H9 (cell line): Measurements from ENCODE around the gene SCTR. TPM values are rescaled to one million over a fixed set of nuclear protein-coding genes. Genes with fewer than 3 reads are reported as not detected.

Experiments used
- DNase-seq: peaks from one replicate; pipeline ENCODE4 v3.0.0-alpha.2; 2017
- H2AFZ ChIP-seq: one replicate; pipeline ENCODE4 v1.6.1; 2013; ENCODE audit warnings: mild to moderate bottlenecking, low read length, control low read depth, moderate library complexity
- H2AK5ac ChIP-seq: 2 replicates; pipeline ENCODE4 v1.6.1; 2013; ENCODE audit warnings: low read length, control low read depth, mixed read lengths; ENCODE audit not compliant: insufficient read length
- H2BK120ac ChIP-seq: one replicate; pipeline ENCODE4 v1.6.1; 2013; ENCODE audit warnings: low read depth, mild to moderate bottlenecking, low read length, control low read depth, inconsistent platforms; ENCODE audit not compliant: poor library complexity, severe bottlenecking
- H2BK12ac ChIP-seq: 2 replicates; pipeline ENCODE4 v1.6.1; 2013; ENCODE audit warnings: low read length, control low read depth, mixed read lengths, low read depth; ENCODE audit not compliant: insufficient read length
- H2BK15ac ChIP-seq: 2 replicates; pipeline ENCODE4 v1.6.1; 2013; ENCODE audit warnings: low read depth, low read length, control low read depth
- H2BK20ac ChIP-seq: one replicate; pipeline ENCODE4 v1.6.1; 2013; ENCODE audit warnings: low read depth, mild to moderate bottlenecking, low read length, control low read depth, inconsistent platforms; ENCODE audit not compliant: poor library complexity, severe bottlenecking
- H2BK5ac ChIP-seq: 2 replicates; pipeline ENCODE4 v1.6.1; 2013; ENCODE audit warnings: low read length, control low read depth, mixed read lengths; ENCODE audit not compliant: insufficient read length
- H3K14ac ChIP-seq: 2 replicates; pipeline ENCODE4 v1.6.1; 2013; ENCODE audit warnings: low read length, control low read depth; ENCODE audit not compliant: insufficient read depth
- H3K18ac ChIP-seq: 2 replicates; pipeline ENCODE4 v1.6.1; 2013; ENCODE audit warnings: low read depth, mild to moderate bottlenecking, mixed read lengths, low read length, control low read depth; ENCODE audit not compliant: insufficient read length
- H3K23ac ChIP-seq: 2 replicates; pipeline ENCODE4 v1.6.1; 2013; ENCODE audit warnings: low read length, control low read depth, mixed read lengths, low read depth; ENCODE audit not compliant: insufficient read length
- H3K23me2 ChIP-seq: 2 replicates; pipeline ENCODE4 v1.6.1; 2013; ENCODE audit warnings: low read depth, mild to moderate bottlenecking, mixed read lengths, low read length, control low read depth; ENCODE audit not compliant: insufficient read length, poor library complexity, severe bottlenecking
- H3K27ac ChIP-seq: 2 replicates; pipeline ENCODE4 v1.5.1; 2013; ENCODE audit warnings: low read length, control low read depth, mixed read lengths, low read depth; ENCODE audit not compliant: insufficient read length
- H3K27me3 ChIP-seq: 2 replicates; pipeline ENCODE4 v1.6.1; 2013; ENCODE audit warnings: low read length, control low read depth, inconsistent platforms; ENCODE audit not compliant: insufficient read depth
- H3K4ac ChIP-seq: 2 replicates; pipeline ENCODE4 v1.6.1; 2013; ENCODE audit warnings: low read depth, mild to moderate bottlenecking, control low read depth, inconsistent platforms, low read length, moderate library complexity
- H3K4me1 ChIP-seq: 2 replicates; pipeline ENCODE4 v1.6.1; 2013; ENCODE audit warnings: low read length, control low read depth, inconsistent platforms; ENCODE audit not compliant: insufficient read depth
- H3K4me2 ChIP-seq: 2 replicates; pipeline ENCODE4 v1.6.1; 2013; ENCODE audit warnings: low read length, control low read depth, mixed read lengths; ENCODE audit not compliant: insufficient read length, insufficient read depth
- H3K56ac ChIP-seq: 2 replicates; pipeline ENCODE4 v1.6.1; 2013; ENCODE audit warnings: low read depth, mild to moderate bottlenecking, mixed read lengths, low read length, control low read depth; ENCODE audit not compliant: insufficient read length
- H3K79me1 ChIP-seq: 2 replicates; pipeline ENCODE4 v1.6.1; 2013; ENCODE audit warnings: low read depth, mild to moderate bottlenecking, moderate library complexity, low read length, control low read depth, inconsistent platforms; ENCODE audit not compliant: insufficient read depth, poor library complexity, severe bottlenecking
- H3K79me2 ChIP-seq: 2 replicates; pipeline ENCODE4 v1.6.1; 2013; ENCODE audit warnings: low read length, control low read depth, inconsistent platforms; ENCODE audit not compliant: insufficient read depth
- H3K9ac ChIP-seq: 2 replicates; pipeline ENCODE4 v1.6.1; 2013; ENCODE audit warnings: low read length, control low read depth, mixed read lengths; ENCODE audit not compliant: insufficient read length; ENCODE audit errors: extremely low read depth
- H3K9me3 ChIP-seq: one replicate; pipeline ENCODE4 v1.6.1; 2013; ENCODE audit warnings: low read depth, low read length, inconsistent platforms; ENCODE audit not compliant: control insufficient read depth
- H3T11ph ChIP-seq: one replicate; pipeline ENCODE4 v1.6.1; 2013; ENCODE audit warnings: mild to moderate bottlenecking, low read length, control low read depth, inconsistent platforms
- H4K20me1 ChIP-seq: one replicate; pipeline ENCODE4 v1.6.1; 2013; ENCODE audit not compliant: control insufficient read depth, insufficient read length, insufficient read depth
- H4K5ac ChIP-seq: 2 replicates; pipeline ENCODE4 v1.6.1; 2013; ENCODE audit warnings: low read depth, mild to moderate bottlenecking, mixed read lengths, low read length, control low read depth; ENCODE audit not compliant: insufficient read length
- H4K8ac ChIP-seq: replicated peaks from 2 replicates; pipeline ENCODE4 v1.6.1; 2013; ENCODE audit warnings: low read length, control low read depth, mixed read lengths, low read depth; ENCODE audit not compliant: insufficient read length
- H4K91ac ChIP-seq: 2 replicates; pipeline ENCODE4 v1.6.1; 2013; ENCODE audit warnings: low read depth, mild to moderate bottlenecking, moderate library complexity, mixed read lengths, low read length, control low read depth; ENCODE audit not compliant: insufficient read length
- H3K27ac Mint-ChIP-seq, 3 experiments: 2 replicates in 2 of 3; 3 replicates in 1 of 3; pipeline ENCODE4 v1.8.0; 2020 to 2021; ENCODE audit warnings: mixed read lengths in 3 of 3, mild to moderate bottlenecking in 1 of 3, moderate library complexity in 1 of 3
- H3K27me3 Mint-ChIP-seq: 2 replicates; pipeline ENCODE4 v1.8.0; 2021; ENCODE audit warnings: low read depth, mild to moderate bottlenecking, moderate library complexity, mixed read lengths
- H3K36me3 Mint-ChIP-seq, 3 experiments: 2 replicates in 2 of 3; 3 replicates in 1 of 3; pipeline ENCODE4 v1.8.0; 2020 to 2021; ENCODE audit warnings: low read depth in 3 of 3, mixed read lengths in 3 of 3; ENCODE audit not compliant: insufficient read depth in 1 of 3
- H3K4me1 Mint-ChIP-seq, 2 experiments: 2 replicates each; pipeline ENCODE4 v1.8.0; 2020; ENCODE audit warnings: mixed read lengths in 2 of 2
- H3K4me3 Mint-ChIP-seq, 2 experiments: 2 replicates in 1 of 2; 3 replicates in 1 of 2; pipeline ENCODE4 v1.8.0; 2020 to 2021; ENCODE audit warnings: mild to moderate bottlenecking in 2 of 2, mixed read lengths in 2 of 2, moderate library complexity in 1 of 2
- H3K9me3 Mint-ChIP-seq, 2 experiments: 2 replicates in 1 of 2; 3 replicates in 1 of 2; pipeline ENCODE4 v1.8.0; 2020; ENCODE audit warnings: mild to moderate bottlenecking in 2 of 2, mixed read lengths in 2 of 2, moderate library complexity in 1 of 2
- CTCF ChIP-seq: fragments of 200-600 bp; sonication (generic); conservative IDR thresholded peaks from 3 replicates; pipeline ENCODE4 v1.8.0; 2021; ENCODE audit warnings: antibody characterized with exemption, mild to moderate bottlenecking
- WGBS: extraction: QIAGEN DNeasy Blood & Tissue Kit; methylation state at CpG from one replicate; pipeline ENCODE4 v1.1.7; 2013; ENCODE audit warnings: missing lambda C conversion rate, low lambda C conversion rate, mixed read lengths; ENCODE audit not compliant: insufficient read length; ENCODE audit errors: extremely low coverage; 5-methylcytosine and 5-hydroxymethylcytosine counted together
- total RNA-seq: library from RNA; stranded (reverse); gene quantifications from 2 replicates; pipeline ENCODE4 v1.2.1, GENCODE V29; 2021

The SCTR gene
- total RNA-seq, 1 experiment from 2014 or later = not detected

- H3K4me3 Mint-ChIP-seq = no peak overlapping the region
- TF ChIP-seq CTCF = no peak
Observed at GRCh38 chr2:119550346-119550745, 26.1 kb upstream of the SCTR start.

More at GRCh38 chr2:119550346-119550745, 26.1 kb upstream of the SCTR start:
- Histone ChIP-seq H3K4ac (no peak overlapping the region), H2BK15ac (no peak overlapping the region), H3K4me2 (no peak overlapping the region), H3K4me1 (no peaks in the 10 kb centered on the region), H2BK5ac (no peak overlapping the region), H3K27ac (no peak overlapping the region), H3K23ac (no peak overlapping the region), H2BK20ac (no peak overlapping the region), H4K8ac (no peak overlapping the region), H3K79me2 (no peaks in the 10 kb centered on the region), H3K27me3 (no peaks in the 10 kb centered on the region), H2AFZ (no peak overlapping the region), H4K20me1 (no peaks in the 10 kb centered on the region), H2BK120ac (no peak overlapping the region), H4K91ac (no peak overlapping the region), H2BK12ac (no peak overlapping the region), H4K5ac (no peak overlapping the region), H3T11ph (no peak overlapping the region), H3K18ac (no peak overlapping the region), H3K79me1 (no peaks in the 10 kb centered on the region), H3K56ac (no peak overlapping the region), H3K23me2 (no peaks in the 10 kb centered on the region), H3K14ac (no peak overlapping the region), H3K9me3 (no peaks in the 10 kb centered on the region), H3K9ac (no peak overlapping the region), H2AK5ac (no peak overlapping the region)
- H3K9me3 Mint-ChIP-seq = no peaks in the 10 kb centered on the region; a peak in 1 of 5 replicates
- H3K27me3 Mint-ChIP-seq = peaks cover 16% of the 10 kb centered on the region
- no peak overlapping the region for H3K27ac Mint-ChIP-seq
- H3K36me3 Mint-ChIP-seq = no peaks in the 10 kb centered on the region
- H3K4me1 Mint-ChIP-seq = peaks cover 6 to 12% of the 10 kb centered on the region in 2 experiments; a peak in 3 of 4 replicates
- DNase-seq = no peak
- WGBS = no CpG with 5 or more reads among the region's 2 CpGs
